GM21526 (cell line): ENCODE measurements around the gene HOXA1.

Experiments
- ATAC-seq: cut with Tn5 transposase; IDR thresholded peaks from one replicate; pipeline ENCODE4 v1.9.1; 2021; ENCODE audit warnings: moderate library complexity; ENCODE audit not compliant: unreplicated experiment, low FRiP score

HOXA1 gene

GRCh38 chr7:27106901-27107240, 11.1 kb upstream of the HOXA1 start:
- ATAC-seq, result no peak

- ATAC-seq, result no peak
These were observed 10.5 kb upstream of the HOXA1 start for GRCh38 chr7:27106181-27106900.

- no peak for ATAC-seq
These were observed 9.7 kb upstream of the HOXA1 start for GRCh38 chr7:27105301-27106031.

- ATAC-seq, result no peak
These were observed 8.7 kb upstream of the HOXA1 start for GRCh38 chr7:27104341-27105058.

GRCh38 chr7:27103489-27104226, 7.9 kb upstream of the HOXA1 start:
- ATAC-seq, result no peak

- no peak for ATAC-seq
These were observed 7.0 kb upstream of the HOXA1 start, which contains the start of gene HOXA2 for GRCh38 chr7:27102581-27103442. Gene HOXA2 (minus strand): TSS chr7:27102683. CDS start chr7:27102500, 183 bp downstream.

- no peak for ATAC-seq
These were observed 6.3 kb upstream of the HOXA1 start for GRCh38 chr7:27101957-27102580.

- ATAC-seq, result no peak
These were observed 5.6 kb upstream of the HOXA1 start for GRCh38 chr7:27101171-27101956.

GRCh38 chr7:27100694-27101170, 4.9 kb upstream of the HOXA1 start:
- no peak for ATAC-seq

- no peak for ATAC-seq
These were observed 3.9 kb upstream of the HOXA1 start for GRCh38 chr7:27099453-27100370.

GRCh38 chr7:27098578-27099451, 3.0 kb upstream of the HOXA1 start:
- ATAC-seq, result no peak

- no peak for ATAC-seq
These were observed 2.1 kb upstream of the HOXA1 start for GRCh38 chr7:27097686-27098577.

- no peak for ATAC-seq
These were observed 1.1 kb upstream of the HOXA1 start for GRCh38 chr7:27096768-27097514.

- ATAC-seq, result no peak
These were observed 527 bp downstream of the HOXA1 start for GRCh38 chr7:27095050-27095896.
